Thyroid gland (tissue), 4 donors: ENCODE results near the gene DES.

ENCODE experiments used
- CTCF ChIP-seq, 6 experiments: fragments of 200-600 bp in 3 of 6; fragments of 450-650 bp in 3 of 6; sonication (generic) in 3 of 6; IDR thresholded peaks; one replicate each; pipeline ENCODE4 v1.5.1; 2016 to 2019; ENCODE audit warnings: antibody characterized with exemption in 6 of 6, mild to moderate bottlenecking in 2 of 6, inconsistent platforms in 1 of 6, moderate library complexity in 1 of 6
- POLR2A ChIP-seq, 2 donors: fragments of 450-650 bp; IDR thresholded peaks; one replicate each; pipeline ENCODE4 v1.6.1; 2017; ENCODE audit warnings: antibody characterized with exemption in 2 of 2, mild to moderate bottlenecking in 2 of 2, moderate library complexity in 1 of 2

GRCh38 chr2:219441451-219442255 lies 23.5 kb downstream of the DES start:
- TF ChIP-seq CTCF (IDR thresholded peaks at IDR 0.05) = no peak
- TF ChIP-seq POLR2A (IDR thresholded peaks at IDR 0.05) = no peak
